Psoas muscle (tissue), 8 donors: Measurements from ENCODE around the gene PAPOLG. TPM values are rescaled to one million over a fixed set of nuclear protein-coding genes. Genes with fewer than 3 reads are reported as not detected.

ENCODE experiments used
- ATAC-seq, 4 donors: fragments of 200-7000 bp; cut with Tn5 transposase; one replicate each; pipeline ENCODE4 v1.9.1; 2020; ENCODE audit warnings: moderate library complexity in 3 of 4, mild to moderate bottlenecking in 2 of 4
- DNase-seq, 2 donors: peaks; one replicate each; pipeline ENCODE4 v3.0.0-alpha.2; 2020
- H3K27ac ChIP-seq: fragments of 200-600 bp; one replicate; pipeline ENCODE4 v1.8.0; 2022
- H3K27me3 ChIP-seq, 3 donors: fragments of 200-600 bp in 1 of 3; one replicate each; pipeline versions ENCODE4 v1.6.1 to v1.8.0; 2013 to 2022; ENCODE audit warnings: low read length in 2 of 3, mild to moderate bottlenecking in 2 of 3, moderate library complexity in 1 of 3; ENCODE audit not compliant: insufficient read depth in 3 of 3
- H3K36me3 ChIP-seq, 2 donors: fragments of 200-600 bp in 1 of 2; one replicate each; pipeline versions ENCODE4 v1.6.1 to v1.8.0; 2013 to 2022; ENCODE audit warnings: low read depth in 1 of 2, mild to moderate bottlenecking in 1 of 2, moderate library complexity in 1 of 2; ENCODE audit not compliant: insufficient read depth in 1 of 2
- H3K4me1 ChIP-seq: fragments of 200-600 bp; one replicate; pipeline ENCODE4 v1.8.0; 2022
- H3K4me3 ChIP-seq: fragments of 200-600 bp; one replicate; pipeline ENCODE4 v1.8.0; 2022; ENCODE audit warnings: mild to moderate bottlenecking
- H3K9me3 ChIP-seq: fragments of 200-600 bp; one replicate; pipeline ENCODE4 v1.8.0; 2022
- CTCF ChIP-seq: fragments of 200-600 bp; IDR thresholded peaks from one replicate; pipeline ENCODE4 v1.8.0; 2022; ENCODE audit warnings: antibody characterized with exemption
- WGBS, 3 donors: extraction: QIAGEN DNeasy Blood & Tissue Kit; methylation state at CpG; one replicate each; pipeline versions ENCODE4 v1.1.6 to v1.1.7; 2013; 5-methylcytosine and 5-hydroxymethylcytosine counted together
- intact Hi-C, 2 donors: fragments of 100-400 bp; cut with DNase I; formaldehyde crosslinking; loops; one replicate each; pipeline versions ENCODE4 v1.11.0 to v1.14.2; 2022
- polyA plus RNA-seq, 3 donors: library from polyadenylated mRNA; stranded (reverse); fragments of 200-250 nt; gene quantifications; one replicate each; pipeline ENCODE4 v1.2.3, GENCODE V29; 2013
- total RNA-seq, 4 donors: library from RNA; stranded (reverse); fragmentation: NEBNext Ultra II Directional in 2 of 4; extraction: Animal tissue kit (Norgen Biotek cat#: 25700) in 2 of 4; gene quantifications; one replicate each; pipeline versions ENCODE4 v1.2.1 to v1.2.4, GENCODE V29; 2021 to 2023
- donor health status: healthy with polysubstance abuse.
- donor health status: DM: no; HTN: no; CAD: no; lungs with moderate emphysema.
- donor health status: Bipolar disorder and iron deficiency.
- donor health status: healthy.
- donor health status: DM: yes; HTN: yes; CAD: no.
- donor health status: DM: no; HTN: no; CAD: no.
- donor health status: DM: no; HTN: no; CAD: no.
- donor health status: DM: yes; HTN: yes; CAD: no.

The PAPOLG gene
- total and polyA plus RNA-seq, 7 donors: 3.1 to 9.9 (median 6.1) TPM

DNA sequence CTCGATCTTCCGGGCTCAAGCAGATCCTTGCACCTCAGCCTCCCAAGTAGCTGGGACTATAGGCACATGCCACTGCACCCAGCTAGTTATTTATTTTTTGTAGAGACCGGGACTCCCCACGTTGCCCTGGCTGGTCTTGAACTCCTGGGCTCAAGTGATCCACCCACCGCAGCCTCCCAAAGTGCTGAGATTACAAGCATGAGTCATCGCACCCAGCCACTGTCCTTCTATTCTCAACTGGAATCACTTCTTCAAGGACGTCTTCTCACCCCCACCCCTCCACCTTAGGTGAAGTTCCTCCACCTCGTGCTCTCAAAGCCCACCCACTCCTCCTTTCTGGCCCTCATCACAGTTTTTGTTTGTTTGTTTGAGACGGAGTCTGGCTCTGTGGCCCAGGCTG is 71.3 kb downstream of the PAPOLG start:
- Histone ChIP-seq H3K4me1 (no peaks in the 10 kb centered on the region), H3K4me3 (no peak overlapping the region), H3K27me3 (no peaks in the 10 kb centered on the region), H3K27ac (no peak overlapping the region), H3K36me3 (no peaks in the 10 kb centered on the region), H3K9me3 (no peaks in the 10 kb centered on the region)
- ATAC-seq: no peak
- no peak for DNase-seq
- intact Hi-C loops: no loop called here
- WGBS, 3 donors: 80 to 82% (median 82%) methylated on average over 9 of the region's 9 CpGs
- TF ChIP-seq CTCF: no peak

GRCh38 chr2:60830991-60831390 is 74.9 kb downstream of the PAPOLG start:
- Histone ChIP-seq H3K27me3 (no peaks in the 10 kb centered on the region), H3K4me1 (no peaks in the 10 kb centered on the region), H3K9me3 (no peaks in the 10 kb centered on the region), H3K4me3 (no peak overlapping the region), H3K27ac (no peak overlapping the region), H3K36me3 (no peaks in the 10 kb centered on the region)
- WGBS, 3 donors: 80 to 87% (median 82%) methylated on average over 4 of the region's 4 CpGs
- intact Hi-C loops: no loop called here
- DNase-seq (no peak), ATAC-seq (no peak)
- no peak for TF ChIP-seq CTCF

GRCh38 chr2:60831921-60832320 is 75.9 kb downstream of the PAPOLG start:
- no peak for ATAC-seq
- no peaks in the 10 kb centered on the region for H3K27me3 ChIP-seq
- no peaks in the 10 kb centered on the region for H3K36me3 ChIP-seq
- no peaks in the 10 kb centered on the region for H3K9me3 ChIP-seq
- H3K27ac ChIP-seq: no peak overlapping the region
- no peak overlapping the region for H3K4me3 ChIP-seq
- no peak for TF ChIP-seq CTCF
- no peaks in the 10 kb centered on the region for H3K4me1 ChIP-seq
- intact Hi-C loops: no loop called here
- no peak for DNase-seq

- H3K9me3 ChIP-seq: no peaks in the 10 kb centered on the region
- intact Hi-C loops: no loop called here
- H3K36me3 ChIP-seq: no peaks in the 10 kb centered on the region
- no peaks in the 10 kb centered on the region for H3K27me3 ChIP-seq
- no peak overlapping the region for H3K27ac ChIP-seq
- no peak for TF ChIP-seq CTCF
- ATAC-seq: no peak
- DNase-seq: no peak
- no peak overlapping the region for H3K4me3 ChIP-seq
- WGBS, 3 donors: 25 to 50% (median 43%) methylated on average over 2 of the region's 2 CpGs
- H3K4me1 ChIP-seq: no peaks in the 10 kb centered on the region
Measured at GRCh38 chr2:60832621-60833020, 76.6 kb downstream of the PAPOLG start.

- no peak for DNase-seq
Measured at GRCh38 chr2:60834270-60834717, 78.2 kb downstream of the PAPOLG start.

More at GRCh38 chr2:60834270-60834717, 78.2 kb downstream of the PAPOLG start:
- Histone ChIP-seq H3K27me3 (no peaks in the 10 kb centered on the region), H3K9me3 (no peaks in the 10 kb centered on the region), H3K27ac (no peak overlapping the region), H3K4me1 (no peaks in the 10 kb centered on the region), H3K4me3 (no peak overlapping the region), H3K36me3 (no peaks in the 10 kb centered on the region)
- no peak for ATAC-seq
- intact Hi-C loops: no loop called here
- WGBS, 3 donors: 37 to 63% (median 40%) methylated on average over 2 of the region's 2 CpGs
- no peak for TF ChIP-seq CTCF
